Right kidney (tissue), 1 donor: Measurements from ENCODE around the gene CDKN2B-AS1.

ENCODE experiments used
- DNase-seq: peaks from one replicate; pipeline ENCODE4 v3.0.0-alpha.2; 2016

The CDKN2B-AS1 gene

DNA sequence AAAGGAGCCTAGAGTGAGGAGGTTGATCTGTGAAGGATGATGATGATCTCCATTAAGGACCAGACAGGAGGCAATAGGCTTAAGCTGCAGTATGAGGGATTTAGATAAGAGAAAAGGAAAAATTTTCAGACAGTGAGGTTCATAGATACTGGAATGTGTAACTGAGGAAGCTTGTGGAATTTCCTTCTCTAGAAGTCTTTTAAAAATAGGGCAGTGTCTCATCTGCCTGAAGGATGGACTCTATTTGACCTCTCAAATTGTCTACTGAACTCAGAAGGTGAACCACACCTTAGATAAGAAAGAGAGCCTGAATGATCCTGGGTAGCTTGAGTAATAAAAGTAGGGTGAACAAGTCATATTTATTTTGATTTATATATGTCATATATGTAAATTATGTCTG lies 162.7 kb downstream of the CDKN2B-AS1 start:
- DNase-seq, result no peak

DNA sequence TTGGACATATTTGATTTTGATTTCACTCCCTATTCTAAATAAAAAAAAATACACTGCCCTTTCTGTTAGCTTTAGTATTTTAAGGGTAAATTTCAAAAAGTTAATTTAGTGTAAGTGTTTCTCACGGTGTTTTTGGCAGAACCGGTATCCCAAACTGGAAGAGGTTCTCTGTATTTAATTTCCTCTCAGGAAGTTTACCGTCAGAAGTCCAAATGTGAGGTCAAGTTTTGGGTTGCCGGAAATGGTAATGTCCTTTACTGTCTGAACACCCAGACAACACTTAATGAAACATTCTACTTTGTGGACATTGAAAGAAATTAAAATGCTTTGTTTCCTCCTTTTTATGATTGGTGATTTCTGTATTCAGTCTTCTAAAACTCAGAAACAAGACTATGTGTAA lies 163.2 kb downstream of the CDKN2B-AS1 start:
- DNase-seq, result no peak

DNA sequence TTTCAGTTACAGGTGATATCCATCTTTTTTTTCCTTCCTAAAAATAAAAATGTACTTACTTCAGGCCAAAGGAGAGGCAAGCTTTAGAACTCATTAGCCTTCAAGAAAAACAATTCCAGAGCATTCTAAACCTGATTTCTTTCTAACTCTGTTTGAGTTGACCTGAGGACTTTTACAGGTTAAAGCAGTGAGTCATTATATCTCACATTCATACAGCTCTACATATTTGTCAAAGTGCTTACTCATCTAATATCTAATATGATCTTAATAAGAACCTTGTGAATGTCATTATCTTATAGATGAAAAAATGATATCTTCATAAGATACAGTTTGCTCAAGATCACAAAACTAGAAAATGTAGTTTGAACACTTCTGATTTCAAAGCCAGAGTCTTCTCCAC lies 163.7 kb downstream of the CDKN2B-AS1 start:
- DNase-seq, result no peak

DNA sequence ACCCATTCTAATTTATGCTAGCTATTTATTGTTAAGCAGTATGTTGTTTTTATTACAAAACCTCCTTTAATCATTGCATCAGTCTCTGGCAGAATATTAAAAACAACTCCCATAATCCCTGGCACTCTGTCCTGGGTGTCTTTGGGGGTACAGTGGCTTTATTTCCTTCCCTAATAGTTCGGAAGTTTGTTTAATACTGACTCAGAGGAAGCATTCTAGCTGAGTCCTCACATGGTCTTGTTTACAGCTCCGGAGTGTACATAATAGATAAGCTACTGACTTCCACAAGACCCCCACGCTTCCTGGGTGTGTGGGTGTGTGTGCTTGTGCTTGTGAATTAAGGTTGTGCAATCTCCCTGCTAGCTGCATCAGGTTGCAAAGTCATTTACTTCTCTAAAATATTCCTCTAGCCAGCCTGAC lies 164.3 kb downstream of the CDKN2B-AS1 start:
- no peak for DNase-seq

DNA sequence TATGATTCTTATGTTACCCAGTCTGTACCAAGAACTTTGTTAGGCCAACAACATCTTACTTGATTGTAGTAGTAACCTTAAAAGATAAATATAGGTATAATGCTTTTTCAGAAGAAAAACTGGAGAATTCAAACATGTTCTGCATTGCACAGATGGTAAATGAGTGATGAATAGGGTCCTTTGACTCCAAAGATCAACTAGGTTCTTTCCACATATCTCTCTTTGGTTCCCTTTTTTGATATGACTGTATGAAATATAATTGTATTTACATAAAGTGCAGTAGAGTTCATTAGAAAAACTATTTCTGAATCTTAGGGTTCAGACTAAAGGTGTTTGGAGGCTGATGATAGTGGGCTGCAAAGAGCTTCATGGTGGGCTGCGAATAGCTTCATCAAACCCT lies 165.0 kb downstream of the CDKN2B-AS1 start:
- no peak for DNase-seq

DNA sequence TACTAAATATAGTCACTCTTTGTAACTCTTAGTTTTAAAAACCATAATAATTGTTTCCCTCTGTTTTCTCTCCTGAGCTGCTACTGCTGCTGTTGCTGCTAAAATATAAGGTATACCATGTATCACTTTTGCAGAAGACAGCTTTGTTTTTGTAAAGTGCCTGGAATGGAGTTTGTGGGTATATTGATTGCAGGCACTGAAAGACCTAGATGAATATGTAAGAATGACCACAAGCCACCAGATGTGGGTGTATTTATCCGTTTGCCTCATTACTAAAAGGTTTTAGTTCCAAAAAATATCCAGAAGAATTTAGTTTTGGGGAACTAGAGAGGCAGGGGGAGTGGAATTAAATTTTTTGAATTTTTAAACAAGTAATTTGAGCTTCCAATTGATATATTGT lies 165.6 kb downstream of the CDKN2B-AS1 start:
- no peak for DNase-seq

DNA sequence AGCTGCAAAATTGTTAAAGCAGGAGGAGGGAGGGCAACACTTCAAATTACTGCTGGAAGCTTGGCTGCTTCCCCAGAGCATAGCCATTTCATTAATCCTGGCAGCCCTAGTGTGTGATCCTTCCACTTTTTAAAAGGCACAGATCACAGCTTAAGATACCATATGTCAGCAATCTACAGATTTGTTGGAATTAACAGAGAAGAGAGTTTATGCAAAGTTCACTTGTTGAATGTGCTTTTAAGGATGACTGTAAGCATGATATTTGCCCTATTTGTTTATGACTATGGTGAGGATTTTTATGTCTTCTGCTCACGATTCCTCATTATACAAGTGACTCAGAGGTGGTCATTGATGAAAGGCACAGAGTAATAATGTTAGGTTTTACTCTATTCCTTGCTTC lies 170.6 kb downstream of the CDKN2B-AS1 start:
- no peak for DNase-seq

DNA sequence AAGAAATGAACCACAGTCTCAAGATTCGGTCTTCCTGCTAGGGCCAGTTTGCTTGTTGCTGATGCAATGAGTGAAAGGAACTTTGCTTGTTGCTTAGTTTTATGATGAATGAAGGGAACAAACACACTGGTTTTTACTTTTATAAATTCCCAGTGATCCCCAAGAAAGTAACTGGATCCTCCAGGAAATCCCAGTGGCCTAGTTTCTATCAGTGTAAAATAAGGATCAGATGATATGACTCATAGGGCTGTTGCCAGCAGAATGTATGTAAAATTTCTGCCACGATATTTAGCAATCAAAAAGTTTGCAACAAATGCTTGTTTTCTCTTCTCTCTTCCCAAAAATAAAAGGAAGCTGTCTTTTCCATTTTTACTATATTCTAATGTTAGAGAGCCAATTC lies 174.7 kb downstream of the CDKN2B-AS1 start:
- DNase-seq, result no peak

DNA sequence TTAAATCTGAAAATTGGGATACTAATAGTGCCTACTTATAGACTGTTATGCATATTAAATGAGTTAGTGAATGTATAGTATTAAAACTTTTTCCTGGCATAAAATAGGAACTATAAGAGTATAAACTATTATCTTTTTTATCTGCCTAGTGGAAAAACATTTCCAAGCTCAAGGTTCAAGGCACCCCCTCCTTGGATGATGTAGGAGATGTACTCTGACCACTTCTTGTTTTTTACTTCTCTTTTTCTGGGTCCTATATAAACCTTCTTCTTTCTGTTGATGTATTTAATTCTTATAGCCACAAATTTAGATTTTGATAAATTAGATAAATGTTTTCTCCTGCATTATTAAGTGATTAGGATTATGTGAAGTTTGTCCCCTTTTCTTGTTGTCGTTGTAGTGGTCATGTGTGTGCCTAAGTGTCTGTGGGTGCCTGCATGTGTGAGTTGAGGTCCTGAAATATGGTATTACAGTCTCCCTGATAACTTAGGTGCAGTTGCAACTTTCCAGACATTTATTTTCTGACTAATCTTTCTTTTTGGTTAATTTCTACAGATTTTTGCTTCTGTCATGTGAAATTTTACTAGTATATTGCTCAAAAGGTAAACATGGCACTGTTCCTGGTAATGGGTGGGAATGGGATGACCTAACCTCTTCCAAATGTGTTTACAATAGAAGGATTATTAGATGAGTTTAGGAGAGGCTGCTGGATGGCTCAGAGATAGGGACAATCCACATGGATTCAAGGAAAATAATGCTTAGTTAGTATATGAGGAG lies 175.3 kb downstream of the CDKN2B-AS1 start:
- DNase-seq, result no peak
